Measurements from ENCODE around the gene C1D.
"Not testable (repeated sequence)": the region's sequence is repeated elsewhere in the genome, so short reads cannot be mapped to it uniquely, and the experiment has no call there.

Gene C1D

DNA sequence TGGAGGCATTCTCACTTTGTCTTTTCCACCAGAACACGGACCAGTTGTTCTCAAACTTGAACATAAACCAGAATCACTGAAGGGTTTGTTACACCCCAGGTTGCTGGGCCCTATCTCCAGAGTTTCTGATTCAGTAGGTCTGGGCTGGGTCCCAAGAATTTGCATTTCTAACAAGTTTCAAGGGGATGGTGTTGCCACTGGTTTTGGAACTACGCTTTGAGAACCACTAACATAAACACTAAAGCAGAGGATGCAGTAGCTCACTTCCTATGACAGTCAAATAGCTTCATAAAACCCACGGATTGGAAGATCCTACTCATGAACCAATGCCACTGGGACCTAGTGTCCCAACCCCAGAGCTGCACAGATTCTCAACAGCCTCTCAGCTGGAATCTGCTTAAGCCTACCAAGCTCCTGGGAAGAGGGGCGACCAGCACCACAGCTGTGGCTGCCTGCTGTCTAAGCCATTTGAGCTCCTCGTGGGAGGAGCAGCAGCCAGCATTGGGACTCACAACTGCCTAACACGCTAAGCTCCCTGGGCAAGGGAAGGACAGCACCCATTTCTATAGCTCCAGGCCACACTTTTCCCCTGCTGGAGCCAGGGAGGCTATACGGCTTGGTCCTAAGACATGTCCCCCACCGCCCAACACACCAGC is 62.5 kb downstream of the C1D start:
- DNase-seq (ENCODE audit: low read depth in 2 of 2) = no peak

DNA sequence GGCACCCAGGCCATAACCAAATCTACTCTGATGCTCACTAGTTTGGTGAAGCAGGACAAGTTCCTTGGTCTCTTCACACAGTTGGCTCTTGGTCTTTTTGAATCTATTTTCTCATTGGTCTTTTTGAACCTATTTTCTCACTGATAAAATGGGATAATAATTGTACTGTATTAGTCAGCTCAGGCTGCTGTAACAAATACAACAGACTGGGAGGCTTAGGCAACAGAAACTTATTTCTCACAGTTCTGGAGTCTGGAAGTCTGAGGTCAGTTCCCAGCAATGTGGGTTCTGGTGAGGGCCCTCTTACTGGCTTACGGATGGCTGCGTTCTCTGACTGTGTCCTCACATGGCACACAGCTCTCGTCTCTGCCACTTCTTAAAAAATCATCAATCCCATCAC is 63.5 kb downstream of the C1D start:
- DNase-seq (ENCODE audit: low read depth in 2 of 2) = no peak

DNA sequence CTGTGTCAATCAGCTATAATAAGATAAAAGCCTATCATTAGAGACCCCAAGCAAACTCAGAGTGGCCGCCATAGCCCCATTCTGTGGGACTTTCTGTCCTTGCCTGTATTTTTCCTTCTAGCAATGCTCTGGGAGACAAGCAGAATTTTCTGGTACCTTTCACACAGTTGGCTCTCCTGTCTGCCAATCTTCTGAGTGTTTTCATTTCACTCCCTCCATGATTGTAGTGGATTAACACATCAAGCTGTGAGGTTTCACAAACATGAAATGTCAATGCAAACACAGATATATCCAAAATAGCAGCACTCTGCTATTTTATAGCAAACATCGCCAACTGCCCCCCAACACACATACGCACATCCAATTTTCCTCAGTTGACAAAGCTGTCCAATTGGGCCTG is 64.9 kb downstream of the C1D start:
- DNase-seq (ENCODE audit: low read depth in 2 of 2) = no peak

DNA sequence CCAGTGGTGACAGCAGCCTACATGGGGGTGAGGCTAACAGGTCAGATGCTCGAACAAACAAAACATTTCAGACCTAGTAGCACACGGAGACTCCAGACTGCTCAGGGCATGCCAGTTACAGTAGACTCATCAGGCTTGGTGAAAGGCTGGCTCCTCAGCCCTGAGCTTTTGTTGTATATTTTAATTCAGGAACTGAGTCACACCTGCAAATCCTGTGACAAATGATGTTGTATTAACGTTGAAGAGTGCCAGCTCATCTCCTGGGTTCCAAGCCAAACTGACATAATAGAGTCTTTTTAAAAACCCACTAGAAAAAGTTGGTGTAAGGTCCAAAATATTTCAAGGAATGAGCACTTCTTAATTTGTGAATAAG is 65.3 kb downstream of the C1D start:
- no peak for DNase-seq (ENCODE audit: low read depth in 2 of 2)

DNA sequence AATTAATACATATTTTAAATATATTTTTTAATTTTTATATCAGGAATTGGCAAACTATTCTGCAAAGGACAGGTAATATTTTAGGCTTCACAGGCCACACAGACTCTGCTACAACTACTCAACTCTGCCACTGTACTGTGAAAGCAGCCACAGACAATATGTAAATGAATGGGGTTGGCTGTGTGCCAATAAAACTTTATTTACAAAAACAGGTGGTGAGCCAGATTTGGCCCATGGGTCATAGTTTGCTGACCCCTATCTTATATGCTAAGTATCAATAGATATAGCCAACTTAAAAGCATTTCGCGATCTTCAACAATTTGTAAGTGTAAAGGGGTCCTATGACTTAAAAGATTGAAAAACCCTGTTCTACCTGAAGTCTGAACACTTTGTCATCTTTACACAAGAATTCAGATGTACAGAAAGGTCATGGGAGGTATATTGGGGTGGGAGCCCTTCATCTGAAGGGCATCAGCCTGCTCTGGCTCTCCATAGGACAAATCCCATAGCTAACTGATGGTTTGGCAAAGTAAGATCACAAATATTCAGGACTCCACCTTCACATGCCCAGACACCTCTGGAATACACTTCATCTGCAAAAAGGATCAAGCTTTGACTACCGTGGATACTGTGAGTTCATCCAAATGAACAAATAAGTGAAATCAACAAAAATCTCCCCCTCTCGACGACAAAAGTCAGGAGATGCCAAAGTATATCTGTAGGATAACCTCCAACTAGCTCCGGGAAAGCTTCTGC is 65.9 kb downstream of the C1D start:
- DNase-seq (ENCODE audit: low read depth in 2 of 2) = no peak

DNA sequence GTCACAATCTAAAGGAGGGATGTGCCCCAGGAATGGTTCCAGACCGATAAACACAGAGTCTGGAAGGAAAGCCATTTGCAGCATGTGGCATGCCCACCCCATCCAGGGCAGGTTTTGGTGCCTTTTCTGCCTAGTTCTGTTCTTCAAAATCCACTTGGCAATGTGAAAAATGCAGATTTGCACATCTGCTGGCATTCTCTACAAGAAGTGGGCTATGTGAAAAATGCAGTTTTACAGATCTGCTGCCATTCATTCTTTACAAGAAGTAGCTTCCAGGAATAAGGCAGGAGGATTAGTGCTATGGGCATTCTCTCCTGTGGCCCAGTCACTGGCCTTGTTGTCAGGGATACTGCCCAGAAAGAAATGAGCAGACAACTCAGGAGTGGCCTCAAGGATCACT is 68.1 kb downstream of the C1D start:
- DNase-seq (ENCODE audit: low read depth in 2 of 2) = no peak

DNA sequence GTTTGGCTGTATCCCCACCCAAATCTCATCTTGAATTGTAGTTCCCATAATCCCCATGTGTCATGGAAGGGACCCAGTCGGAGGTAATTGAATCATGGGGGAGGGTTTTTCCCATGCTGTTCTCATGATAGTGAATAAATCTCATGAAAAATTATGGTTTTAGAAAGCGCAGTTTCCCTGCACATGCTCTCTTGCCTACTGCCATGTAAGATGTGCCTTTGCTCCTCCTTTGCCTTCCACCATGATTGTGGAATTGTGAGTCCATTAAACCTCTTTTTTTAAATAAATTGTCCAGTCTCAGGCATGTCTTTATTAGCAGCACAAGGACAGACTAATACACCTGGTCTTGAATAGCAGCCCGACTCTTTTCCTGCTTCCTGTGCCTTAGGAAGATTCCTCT is 68.7 kb downstream of the C1D start:
- not testable (repeated sequence) for DNase-seq (ENCODE audit: low read depth in 2 of 2)

DNA sequence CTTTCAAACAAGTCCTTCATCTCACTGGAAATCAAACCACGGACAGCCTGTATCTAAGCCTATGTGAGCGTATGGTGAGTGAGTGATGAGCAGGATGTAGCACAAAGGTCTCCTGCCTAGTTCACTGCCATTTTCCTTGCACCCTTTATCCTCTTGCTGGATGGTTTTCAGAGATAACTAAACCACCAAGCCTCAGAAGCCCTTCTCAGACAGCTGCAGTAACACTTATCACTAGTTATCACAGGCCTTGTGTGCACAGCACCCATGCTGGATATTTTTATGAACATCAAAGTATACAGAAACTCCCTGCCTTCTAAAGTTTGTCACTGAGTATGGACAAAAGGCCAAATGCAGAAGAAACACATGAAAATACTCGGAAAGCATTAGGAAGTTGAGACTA is 69.5 kb downstream of the C1D start:
- no peak for DNase-seq (ENCODE audit: low read depth in 2 of 2)

DNA sequence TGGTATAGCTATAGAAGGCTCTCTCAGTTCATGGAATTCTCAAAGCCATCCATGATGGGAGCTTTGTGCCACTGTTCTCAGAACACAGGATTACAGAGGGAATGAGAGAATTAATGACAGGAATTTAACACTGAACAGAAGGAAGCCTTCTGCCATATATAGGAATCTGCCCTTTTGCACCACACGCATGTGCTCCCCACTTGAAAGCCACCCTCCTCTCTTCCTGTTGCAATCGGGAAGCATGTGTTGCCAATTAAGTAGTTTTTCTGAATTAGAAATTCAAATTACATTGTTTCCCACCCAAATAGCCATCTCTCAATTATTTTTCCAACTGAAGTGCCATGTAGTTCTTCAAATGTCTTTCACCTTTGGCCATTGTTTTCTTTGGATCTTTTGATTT is 71.3 kb downstream of the C1D start:
- DNase-seq (ENCODE audit: low read depth in 2 of 2) = no peak

Measured in stimulated activated CD8-positive, alpha-beta memory T cell treated with anti-CD3 and anti-CD28 coated beads, Interleukin-7, amount 100 ng/mL, for 4 hours (primary cell).